Endometrial microvascular endothelial cells (primary cell): ENCODE results near the gene AXIN1. TPM values are rescaled to one million over a fixed set of nuclear protein-coding genes. Genes with fewer than 3 reads are reported as not detected.

Experiments
- in situ Hi-C: cut with HindIII; loops from 2 replicates; pipeline ENCODE4 v1.10.0; 2017; ENCODE audit warnings: low sequenced_read_pairs, low pct_unique_long_range_greater_than_20kb; ENCODE audit errors: inconsistent ontology term
- total RNA-seq: library from RNA; depleted of rRNA; stranded (reverse); fragments of >200 nt; gene quantifications from one replicate; pipeline ENCODE4 v1.2.3, GENCODE V29; 2015; ENCODE audit errors: inconsistent ontology term

Gene AXIN1
- total RNA-seq, 1 donor from 2014 or later, result 16.4 TPM

GRCh38 chr16:320206-320605, 32.3 kb downstream of the AXIN1 start:
- in situ Hi-C loops, result no loop called here

- in situ Hi-C loops, result no loop called here
These were observed 33.9 kb downstream of the AXIN1 start for GRCh38 chr16:318628-319027.

GRCh38 chr16:317583-317982, 34.9 kb downstream of the AXIN1 start:
- in situ Hi-C loops, result no loop called here

GRCh38 chr16:316741-317464, 35.6 kb downstream of the AXIN1 start:
- in situ Hi-C loops, result no loop called here

GRCh38 chr16:314795-315299, 37.7 kb downstream of the AXIN1 start:
- in situ Hi-C loops, result no loop called here

GRCh38 chr16:314351-314750, 38.2 kb downstream of the AXIN1 start:
- in situ Hi-C loops, result no loop called here

GRCh38 chr16:311725-312124, 40.8 kb downstream of the AXIN1 start:
- in situ Hi-C loops, result no loop called here

- in situ Hi-C loops, result no loop called here
These were observed 43.0 kb downstream of the AXIN1 start for GRCh38 chr16:309476-309875.

GRCh38 chr16:307691-308312, 44.7 kb downstream of the AXIN1 start:
- in situ Hi-C loops, result no loop called here

- in situ Hi-C loops, result no loop called here
These were observed 45.6 kb downstream of the AXIN1 start for GRCh38 chr16:306911-307370.

GRCh38 chr16:305916-306626, 46.5 kb downstream of the AXIN1 start:
- in situ Hi-C loops, result no loop called here

GRCh38 chr16:303760-304505, 48.6 kb downstream of the AXIN1 start:
- in situ Hi-C loops, result no loop called here

GRCh38 chr16:301950-302349, 50.6 kb downstream of the AXIN1 start:
- in situ Hi-C loops, result no loop called here

GRCh38 chr16:301235-301634, 51.3 kb downstream of the AXIN1 start:
- in situ Hi-C loops, result no loop called here

GRCh38 chr16:297832-298231, 54.7 kb downstream of the AXIN1 start:
- in situ Hi-C loops, result no loop called here

GRCh38 chr16:296806-297510, 55.6 kb downstream of the AXIN1 start:
- in situ Hi-C loops, result no loop called here

- in situ Hi-C loops, result no loop called here
These were observed 56.2 kb downstream of the AXIN1 start for GRCh38 chr16:296276-296675.

- in situ Hi-C loops, result no loop called here
These were observed 59.3 kb downstream of the AXIN1 start for GRCh38 chr16:293043-293775.
